H1 (cell line): ENCODE results near the gene STX18. TPM values are rescaled to one million over a fixed set of nuclear protein-coding genes. Genes with fewer than 3 reads are reported as not detected.

Source experiments
- CTCF ChIA-PET: fragments of 300-600 bp; sonication (Branson Sonifier 250); formaldehyde crosslinking; loops from one replicate; lab custom pipeline; 2021; ENCODE audit not compliant: partially characterized antibody; lab: Charles Lee
- POLR2A ChIA-PET: fragments of 300-600 bp; sonication (Branson Sonifier 250); formaldehyde crosslinking; loops from one replicate; lab custom pipeline; 2021; ENCODE audit warnings: inconsistent platforms; ENCODE audit not compliant: partially characterized antibody; lab: Charles Lee
- DNase-seq, 2 experiments: peaks; one replicate each; pipeline versions ENCODE4 v3.0.0 to v3.0.0-alpha.2; 2010 to 2022; ENCODE audit warnings: low spot score in 2 of 2, low read depth in 1 of 2, mixed read lengths in 1 of 2
- FAIRE-seq: peaks from 2 replicates; lab custom pipeline; 2011; peaks lifted over from hg19 to GRCh38; lab: Jason Lieb, UNC
- H2AFZ ChIP-seq: 2 replicates; pipeline ENCODE4 v1.8.1; 2012; ENCODE audit warnings: low read length, inconsistent platforms
- H2AK5ac ChIP-seq: 2 replicates; pipeline ENCODE4 v1.6.1; 2013; ENCODE audit warnings: low read depth, low read length
- H2BK120ac ChIP-seq: replicated peaks from 2 replicates; pipeline ENCODE3; 2013; ENCODE audit warnings: low read depth, low read length, inconsistent platforms
- H2BK12ac ChIP-seq: 2 replicates; pipeline ENCODE4 v1.6.1; 2013; ENCODE audit warnings: low read depth, low read length
- H2BK15ac ChIP-seq: 2 replicates; pipeline ENCODE4 v1.6.1; 2013; ENCODE audit warnings: low read length
- H2BK20ac ChIP-seq: 2 replicates; pipeline ENCODE4 v1.6.1; 2013; ENCODE audit warnings: low read length
- H2BK5ac ChIP-seq: 2 replicates; pipeline ENCODE4 v1.6.1; 2013; ENCODE audit warnings: low read depth, low read length
- H3K14ac ChIP-seq: 2 replicates; pipeline ENCODE4 v1.6.1; 2013; ENCODE audit warnings: inconsistent platforms; ENCODE audit not compliant: insufficient read length
- H3K18ac ChIP-seq: 2 replicates; pipeline ENCODE4 v1.6.1; 2013; ENCODE audit warnings: low read length; ENCODE audit errors: extremely low read depth
- H3K23ac ChIP-seq: 2 replicates; pipeline ENCODE4 v1.6.1; 2013; ENCODE audit warnings: inconsistent platforms; ENCODE audit not compliant: insufficient read length
- H3K23me2 ChIP-seq: 2 replicates; pipeline ENCODE4 v1.6.1; 2013; ENCODE audit warnings: low read depth, low read length
- H3K27ac ChIP-seq: 2 replicates; pipeline ENCODE4 v1.6.1; 2011; ENCODE audit warnings: low read depth, low read length, inconsistent platforms
- H3K27me3 ChIP-seq, 4 experiments: replicated peaks in 1 of 4; 1 replicate in 1 of 4; 2 replicates in 3 of 4; pipeline versions ENCODE4 v1.6.1 to v1.8.1; 2011 to 2013; ENCODE audit warnings: low read length in 3 of 4, mild to moderate bottlenecking in 3 of 4, inconsistent platforms in 2 of 4, mixed read lengths in 2 of 4, moderate library complexity in 1 of 4; ENCODE audit not compliant: control insufficient read depth in 3 of 4, insufficient read depth in 3 of 4; ENCODE audit errors: extremely low read depth in 1 of 4
- H3K36me3 ChIP-seq, 4 experiments: 2 replicates each; pipeline versions ENCODE4 v1.6.1 to v1.8.1; 2011 to 2013; ENCODE audit warnings: mild to moderate bottlenecking in 4 of 4, low read length in 3 of 4, moderate library complexity in 2 of 4, control low read depth in 1 of 4, inconsistent platforms in 1 of 4; ENCODE audit not compliant: insufficient read depth in 4 of 4, control insufficient read depth in 2 of 4
- H3K4ac ChIP-seq: replicated peaks from 2 replicates; pipeline ENCODE3; 2013; ENCODE audit warnings: low read length, low read depth, mixed read lengths, inconsistent platforms; ENCODE audit not compliant: insufficient read length
- H3K4me1 ChIP-seq, 4 experiments: replicated peaks in 1 of 4; 1 replicate in 1 of 4; 2 replicates in 3 of 4; pipeline versions ENCODE4 v1.6.1 to v1.8.1; 2011 to 2013; ENCODE audit warnings: low read length in 3 of 4, inconsistent platforms in 2 of 4, mixed read lengths in 1 of 4; ENCODE audit not compliant: insufficient read depth in 4 of 4, control insufficient read depth in 3 of 4
- H3K4me2 ChIP-seq, 2 experiments: 2 replicates each; pipeline versions ENCODE4 v1.6.1 to v1.8.1; 2011 to 2013; ENCODE audit warnings: low read depth in 2 of 2, low read length in 2 of 2, control low read depth in 1 of 2, inconsistent platforms in 1 of 2, mild to moderate bottlenecking in 1 of 2; ENCODE audit not compliant: insufficient read depth in 1 of 2
- H3K4me3 ChIP-seq, 4 experiments: fragments of 200-600, 300-600 bp in 1 of 4; sonication (generic), shearing (Covaris generic), sonication (Bioruptor Twin) in 1 of 4; 2 replicates each; pipeline versions ENCODE4 v1.5.1 to v1.8.1; 2011 to 2016; ENCODE audit warnings: low read length in 4 of 4, low read depth in 3 of 4, control low read depth in 2 of 4, inconsistent platforms in 2 of 4, mild to moderate bottlenecking in 2 of 4, mixed read lengths in 1 of 4, moderate library complexity in 1 of 4; ENCODE audit not compliant: insufficient read depth in 2 of 4; ENCODE audit errors: extremely low read depth in 1 of 4
- H3K56ac ChIP-seq: replicated peaks from 2 replicates; pipeline ENCODE3; 2013; ENCODE audit warnings: low read depth, mild to moderate bottlenecking, mixed read lengths, low read length, inconsistent platforms; ENCODE audit not compliant: insufficient read length
- H3K79me1 ChIP-seq: 2 replicates; pipeline ENCODE4 v1.6.1; 2013; ENCODE audit warnings: low read depth, low read length, control low read depth
- H3K79me2 ChIP-seq, 2 experiments: 2 replicates each; pipeline versions ENCODE4 v1.6.1 to v1.8.1; 2012 to 2013; ENCODE audit warnings: low read length in 2 of 2, mild to moderate bottlenecking in 2 of 2, inconsistent platforms in 1 of 2; ENCODE audit not compliant: insufficient read depth in 2 of 2, control insufficient read depth in 1 of 2
- H3K9ac ChIP-seq, 4 experiments: replicated peaks in 1 of 4; 1 replicate in 1 of 4; 2 replicates in 3 of 4; pipeline versions ENCODE4 v1.6.1 to v1.8.1; 2011 to 2013; ENCODE audit warnings: low read depth in 3 of 4, low read length in 3 of 4, control low read depth in 2 of 4, mild to moderate bottlenecking in 2 of 4, moderate library complexity in 2 of 4, inconsistent platforms in 1 of 4; ENCODE audit errors: extremely low read depth in 1 of 4
- H3K9me3 ChIP-seq, 2 experiments: 2 replicates each; pipeline versions ENCODE4 v1.6.1 to v1.8.1; 2012 to 2013; ENCODE audit warnings: mild to moderate bottlenecking in 2 of 2, moderate library complexity in 2 of 2, control low read depth in 1 of 2, inconsistent platforms in 1 of 2, low read depth in 1 of 2, low read length in 1 of 2, mixed read lengths in 1 of 2; ENCODE audit not compliant: insufficient read depth in 2 of 2
- H4K20me1 ChIP-seq, 2 experiments: replicated peaks in 1 of 2; 2 replicates each; pipeline versions ENCODE3 to v1.8.1; 2011 to 2013; ENCODE audit warnings: inconsistent platforms in 2 of 2, low read length in 2 of 2, mild to moderate bottlenecking in 1 of 2; ENCODE audit not compliant: insufficient read depth in 2 of 2, control insufficient read depth in 1 of 2
- H4K5ac ChIP-seq: 2 replicates; pipeline ENCODE4 v1.6.1; 2013; ENCODE audit warnings: low read length, low read depth, mixed read lengths, inconsistent platforms; ENCODE audit not compliant: insufficient read length
- H4K8ac ChIP-seq: 2 replicates; pipeline ENCODE4 v1.8.0; 2013; ENCODE audit warnings: mild to moderate bottlenecking, moderate library complexity, low read length, inconsistent platforms; ENCODE audit not compliant: insufficient read depth; ENCODE audit errors: extremely low read depth
- H4K91ac ChIP-seq: replicated peaks from 2 replicates; pipeline ENCODE3; 2013; ENCODE audit warnings: low read length, mixed read lengths, inconsistent platforms; ENCODE audit not compliant: insufficient read length
- BACH1 ChIP-seq: IDR thresholded peaks from 2 replicates; pipeline ENCODE4 v1.6.1; 2012; ENCODE audit warnings: low read length, improper control_type of control experiment
- CBX8 ChIP-seq: fragments of 300-800, 300-1000 bp; sonication (generic); IDR thresholded peaks from 2 replicates; pipeline ENCODE4 v1.7.1; 2016; ENCODE audit warnings: low read depth, low read length, borderline replicate concordance
- CREB1 ChIP-seq: IDR thresholded peaks from 2 replicates; pipeline ENCODE4 v1.6.1; 2012; ENCODE audit warnings: inconsistent platforms
- FOSL1 ChIP-seq: IDR thresholded peaks from 2 replicates; pipeline ENCODE4 v1.6.1; 2011; ENCODE audit warnings: mild to moderate bottlenecking, low read depth, low read length, moderate library complexity; ENCODE audit not compliant: insufficient read depth
- HDAC2 ChIP-seq, 2 experiments: fragments of 300-600 bp in 1 of 2; sonication (generic) in 1 of 2; IDR thresholded peaks; 2 replicates each; pipeline ENCODE4 v1.6.1; 2011 to 2012; ENCODE audit warnings: low read depth in 2 of 2, low read length in 2 of 2, mild to moderate bottlenecking in 2 of 2, moderate library complexity in 2 of 2, borderline replicate concordance in 1 of 2, inconsistent platforms in 1 of 2
- JUND ChIP-seq: IDR thresholded peaks from 2 replicates; pipeline ENCODE4 v1.6.1; 2011; ENCODE audit warnings: mild to moderate bottlenecking, improper control_type of control experiment, low read length
- POLR2A ChIP-seq, 2 experiments: IDR thresholded peaks; 1 replicate in 1 of 2; 2 replicates in 1 of 2; pipeline ENCODE4 v1.6.1; 2011; ENCODE audit warnings: low read depth in 2 of 2, low read length in 2 of 2, mild to moderate bottlenecking in 2 of 2; ENCODE audit errors: control extremely low read depth in 1 of 2
- POU5F1 ChIP-seq: IDR thresholded peaks from 2 replicates; pipeline ENCODE4 v1.6.1; 2011; ENCODE audit warnings: low read depth, mild to moderate bottlenecking, low read length, moderate library complexity
- RFX5 ChIP-seq: IDR thresholded peaks from 2 replicates; pipeline ENCODE4 v1.6.1; 2011; ENCODE audit warnings: low read depth, low read length, improper control_type of control experiment, borderline replicate concordance
- RNF2 ChIP-seq: fragments of 200-900, 300-1000 bp; sonication (generic); IDR thresholded peaks from 2 replicates; pipeline ENCODE4 v1.7.1; 2016; ENCODE audit warnings: borderline replicate concordance, low read depth, mild to moderate bottlenecking, antibody characterized with exemption, low read length; ENCODE audit not compliant: poor library complexity, severe bottlenecking; ENCODE audit errors: missing control alignments
- SIRT6 ChIP-seq: IDR thresholded peaks from one replicate; pipeline ENCODE4 v1.7.1; 2012; ENCODE audit warnings: low read length, inconsistent platforms
- SIX5 ChIP-seq: IDR thresholded peaks from 2 replicates; pipeline ENCODE4 v1.6.1; 2011; ENCODE audit warnings: mild to moderate bottlenecking, low read depth, low read length
- TAF7 ChIP-seq: optimal IDR thresholded peaks from 2 replicates; pipeline ENCODE3; 2011; ENCODE audit warnings: low read depth, mild to moderate bottlenecking, inconsistent platforms, low read length, moderate library complexity, borderline replicate concordance
- WGBS, 2 experiments: shearing (Covaris generic) in 1 of 2; methylation state at CpG; one replicate each; pipeline versions ENCODE4 v1.1.6 to v1.1.7; 2013 to 2015; ENCODE audit warnings: low lambda C conversion rate in 2 of 2, mixed read lengths in 2 of 2, inconsistent platforms in 1 of 2, low coverage in 1 of 2, missing lambda C conversion rate in 1 of 2; ENCODE audit not compliant: insufficient replicate concordance in 2 of 2, insufficient coverage in 1 of 2, insufficient read length in 1 of 2; ENCODE audit errors: extremely low coverage in 1 of 2, missing lambda C conversion rate in 1 of 2; 5-methylcytosine and 5-hydroxymethylcytosine counted together
- polyA plus RNA-seq, 7 experiments: library from polyadenylated mRNA; depleted of rRNA in 3 of 7; stranded (reverse) in 5 of 7; unstranded in 2 of 7; fragments of >200 nt in 5 of 7; fragments of 200-250 nt in 2 of 7; gene quantifications; 1 replicate in 5 of 7; 2 replicates in 1 of 7; 4 replicates in 1 of 7; pipeline versions ENCODE4 v1.2.1 to v1.2.3, GENCODE V29; 2011 to 2013; ENCODE audit warnings: missing spikeins in 2 of 7, mixed read lengths in 2 of 7
- total RNA-seq: library from RNA; stranded (reverse); fragmentation: NEBNext Ultra II Directional; extraction: Animal tissue kit (Norgen Biotek cat#: 25700); gene quantifications from 2 replicates; pipeline ENCODE4 v1.2.1, GENCODE V29; 2021

STX18 gene
- total and polyA plus RNA-seq, 2 of the 8 experiments (the other 6 are each of a cell fraction or from before 2014, with no cell fraction given) = 14.6 to 18.3 TPM

DNA sequence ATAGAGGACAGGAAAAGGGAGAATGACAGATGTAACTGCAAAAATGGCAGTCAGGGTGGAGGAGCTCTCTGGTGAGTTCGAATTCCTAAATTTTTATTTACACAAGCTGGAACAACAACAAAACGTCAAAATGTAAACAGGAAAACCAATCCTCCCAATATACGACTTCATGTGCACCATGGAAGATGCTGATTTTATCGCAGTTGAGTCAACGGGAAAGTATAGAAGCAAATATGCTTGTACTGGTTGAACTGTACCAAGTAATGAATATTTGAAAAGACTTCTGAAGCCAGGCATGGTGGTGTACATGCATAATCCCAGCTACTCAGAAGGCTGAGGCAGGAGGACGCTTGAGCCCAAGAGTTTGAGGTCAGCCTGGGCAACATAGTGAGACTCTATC is 15.4 kb downstream of the STX18 start:
- Histone ChIP-seq H2AK5ac (no peak overlapping the region), H2BK5ac (no peak overlapping the region), H2AFZ (no peak overlapping the region), H2BK15ac (no peak overlapping the region), H3K36me3 (no peaks in the 10 kb centered on the region; a peak in 1 of 8 replicates), H2BK20ac (no peak overlapping the region), H3K4me2 (no peak overlapping the region), H3K18ac (no peak overlapping the region), H3K79me1 (peaks cover 2% of the 10 kb centered on the region), H3K23me2 (no peaks in the 10 kb centered on the region), H3K9me3 (no peaks in the 10 kb centered on the region), H3K14ac (no peak overlapping the region), H4K20me1 (peaks cover under 1 to 2% of the 10 kb centered on the region in 2 experiments), H3K56ac (no peak overlapping the region), H3K4me3 (no peak overlapping the region), H3K4ac (no peak overlapping the region), H2BK120ac (no peak overlapping the region), H3K79me2 (0 out of 4 replicates have a peak, but pooled peaks cover 0 to 2% of the 10 kb centered on the region in 2 experiments), H3K9ac (no peak overlapping the region), H3K23ac (no peak overlapping the region), H4K5ac (no peak overlapping the region), H2BK12ac (no peak overlapping the region), H3K27me3 (no peaks in the 10 kb centered on the region), H4K91ac (no peak overlapping the region), H3K27ac (no peak overlapping the region), H4K8ac (no peak overlapping the region), H3K4me1 (peaks cover 0 to under 1% (median 0%) of the 10 kb centered on the region in 4 experiments; a peak in 1 of 7 replicates)
- no peak for FAIRE-seq
- 84% methylated on average over 6 of the region's 6 CpGs; no CpG with 5 or more reads in 1 of the 2 experiments for WGBS, 2 experiments
- POLR2A ChIA-PET = interaction anchor here (0.8 kb wide), 1 partner anchor 14 kb away, joined by 3 read pairs; no protein-coding TSS in a partner anchor
- DNase-seq = no peak
- CTCF ChIA-PET = interaction anchor here (0.7 to 9.8 kb wide), 5 partner anchors 10 to 39 kb away, joined by 3 to 86 read pairs (median 6); no protein-coding TSS in a partner anchor
- no peak for TF ChIP-seq RNF2
- no peak for TF ChIP-seq TAF7
- no peak for TF ChIP-seq RFX5
- TF ChIP-seq JUND = no peak
- TF ChIP-seq BACH1 = no peak
- TF ChIP-seq SIX5 = no peak
- TF ChIP-seq POLR2A (IDR thresholded peaks at IDR 0.05; ENCODE audit: control extremely low read depth in 1 of 2, low read depth in 2 of 2, low read length in 2 of 2) = no peak
- TF ChIP-seq SIRT6 = no peak
- no peak for TF ChIP-seq CBX8
- no peak for TF ChIP-seq HDAC2 (IDR thresholded peaks at IDR 0.05; ENCODE audit: borderline replicate concordance in 1 of 2, low read depth in 2 of 2, low read length in 2 of 2)
- no peak for TF ChIP-seq FOSL1
- TF ChIP-seq POU5F1 = no peak
- TF ChIP-seq CREB1 = no peak
